TTC549 (cell line): ENCODE data around the gene NNAT.
"Not testable (repeated sequence)": the region's sequence is repeated elsewhere in the genome, so short reads cannot be mapped to it uniquely, and the experiment has no call there.

Experiments used
- FAIRE-seq: peaks from 2 replicates; lab custom pipeline; 2012; peaks lifted over from hg19 to GRCh38; lab: Jason Lieb, UNC

The NNAT gene

GRCh38 chr20:37521061-37521771 lies at the start of gene NNAT:
Gene NNAT, plus strand, starts transcription at chr20:37521250. Its CDS starts 82 bp downstream, at chr20:37521332.
- FAIRE-seq = no peak

DNA sequence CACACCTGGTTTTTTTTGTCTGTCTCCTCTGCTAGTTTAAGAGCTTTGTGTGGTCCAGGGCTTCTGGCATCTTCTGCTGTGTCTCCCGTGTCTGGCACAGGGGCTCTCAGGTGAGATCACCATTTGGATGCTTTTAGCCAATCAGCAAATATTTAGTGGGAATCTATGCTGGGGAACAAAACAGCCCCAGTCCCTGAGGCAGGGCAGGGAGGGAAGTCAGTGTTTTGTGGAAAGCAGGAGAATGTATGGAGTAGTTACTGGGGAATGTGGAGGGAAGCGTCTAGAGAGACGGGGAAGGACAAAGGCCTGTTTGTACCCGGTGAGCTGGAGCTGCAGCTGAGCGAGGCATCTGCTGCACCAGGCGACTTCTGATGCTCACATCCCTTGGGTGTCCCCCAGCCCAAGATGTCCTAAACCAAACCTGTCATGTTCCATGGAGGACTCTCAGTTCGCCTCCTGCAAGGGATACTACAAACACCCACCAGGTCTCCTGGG lies 49.3 kb upstream of the NNAT start:
- no peak for FAIRE-seq

GRCh38 chr20:37472435-37472834 lies 48.6 kb upstream of the NNAT start:
- FAIRE-seq = not testable (repeated sequence)

GRCh38 chr20:37473249-37474000 lies 47.6 kb upstream of the NNAT start:
- no peak for FAIRE-seq

- no peak for FAIRE-seq
Measured at GRCh38 chr20:37474386-37474785, 46.7 kb upstream of the NNAT start.

DNA sequence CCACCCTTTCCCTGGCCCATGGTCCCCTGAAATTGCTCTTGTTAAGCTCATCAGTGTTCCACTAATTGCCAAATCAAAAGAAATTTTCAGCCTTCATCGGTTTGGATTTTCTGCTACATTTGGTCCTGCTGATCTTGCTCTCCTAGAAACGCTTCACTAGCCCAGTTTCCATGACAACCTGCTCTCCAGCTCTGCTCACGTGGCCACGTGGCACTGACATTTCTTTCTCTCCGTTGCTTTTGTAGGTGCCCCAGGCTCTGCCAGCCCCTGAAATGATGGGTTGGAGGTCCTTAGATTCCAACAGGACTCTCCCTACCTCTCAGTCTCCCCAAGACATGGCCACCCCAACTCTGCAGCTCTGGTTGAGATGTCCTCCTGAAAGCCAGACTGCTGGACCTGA lies 45.8 kb upstream of the NNAT start:
- FAIRE-seq = no peak

DNA sequence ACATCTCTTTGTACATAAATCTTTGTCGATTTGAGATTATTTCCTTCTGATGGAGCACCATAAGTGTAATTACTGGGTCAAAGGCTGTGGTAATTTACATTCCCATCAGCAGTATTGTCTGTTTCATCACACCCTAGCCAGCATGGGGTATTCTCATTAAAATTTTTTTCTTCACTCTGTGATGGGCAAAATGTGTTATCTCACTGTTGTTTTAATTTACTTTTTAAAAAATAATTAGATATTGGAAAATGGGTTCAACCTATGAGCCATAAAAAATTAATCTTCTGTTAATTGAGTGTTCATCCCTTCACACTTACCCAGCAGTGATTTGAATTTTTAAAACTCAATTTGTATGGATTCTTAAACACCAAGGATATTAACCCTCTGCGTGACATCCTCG lies 44.0 kb upstream of the NNAT start:
- FAIRE-seq = no peak

- no peak for FAIRE-seq
Measured at GRCh38 chr20:37479266-37479665, 41.8 kb upstream of the NNAT start.

DNA sequence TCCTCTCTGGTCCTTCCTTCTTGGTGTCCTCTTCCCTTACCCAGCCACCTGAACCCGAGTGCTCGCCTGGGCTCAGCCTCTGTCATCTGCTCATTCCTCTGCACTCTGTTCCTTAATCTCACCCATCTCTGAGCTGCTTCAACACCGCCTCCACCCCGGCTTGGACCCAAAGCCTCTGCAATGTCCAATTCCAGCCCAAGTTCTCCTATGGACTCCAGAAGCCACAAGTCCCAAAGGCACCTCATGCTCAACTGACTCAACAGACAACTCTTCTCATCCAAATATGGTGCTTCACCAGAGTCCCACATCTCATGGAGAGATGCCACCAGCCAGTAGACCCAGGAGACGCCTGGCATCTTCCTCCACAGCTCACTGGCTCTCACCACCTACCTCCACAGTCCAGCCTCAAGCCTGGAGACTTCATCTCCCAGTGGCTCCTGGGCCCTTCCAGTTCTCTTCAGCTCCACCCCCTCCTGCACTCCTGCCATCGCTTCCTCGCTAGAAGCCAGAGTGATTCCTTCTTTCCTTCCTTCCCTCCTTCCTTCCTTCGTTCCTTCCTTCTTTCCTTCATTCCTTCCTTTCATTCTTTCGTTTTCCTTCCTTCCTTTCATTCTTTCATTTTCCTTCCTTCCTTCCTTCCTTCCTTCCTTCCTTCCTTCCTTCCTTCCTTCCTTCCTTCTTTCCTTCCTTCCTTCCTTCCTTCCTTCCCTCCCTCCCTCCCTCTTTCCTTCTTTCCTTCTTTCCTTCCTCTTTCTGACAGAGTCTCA lies 40.9 kb upstream of the NNAT start:
- FAIRE-seq = no peak

DNA sequence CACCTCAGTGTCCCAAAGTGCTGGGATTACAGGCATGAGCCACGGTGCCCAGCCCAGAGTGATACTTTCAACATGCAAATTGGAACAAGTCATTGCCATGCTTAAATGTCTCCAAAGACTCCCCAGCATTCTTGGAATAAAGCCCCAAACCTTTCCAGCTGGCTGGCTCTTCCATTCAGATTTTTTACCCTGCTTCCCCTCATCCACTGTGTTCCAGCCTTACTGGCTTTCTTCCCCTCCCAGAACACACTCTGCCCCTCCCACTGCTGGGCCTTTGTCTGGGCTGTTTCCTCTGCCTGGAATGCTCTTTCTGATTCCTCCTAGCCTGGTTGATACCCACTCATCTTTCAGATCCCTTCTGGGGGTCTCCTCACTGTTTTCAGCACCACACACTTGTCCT lies 40.1 kb upstream of the NNAT start:
- no peak for FAIRE-seq

DNA sequence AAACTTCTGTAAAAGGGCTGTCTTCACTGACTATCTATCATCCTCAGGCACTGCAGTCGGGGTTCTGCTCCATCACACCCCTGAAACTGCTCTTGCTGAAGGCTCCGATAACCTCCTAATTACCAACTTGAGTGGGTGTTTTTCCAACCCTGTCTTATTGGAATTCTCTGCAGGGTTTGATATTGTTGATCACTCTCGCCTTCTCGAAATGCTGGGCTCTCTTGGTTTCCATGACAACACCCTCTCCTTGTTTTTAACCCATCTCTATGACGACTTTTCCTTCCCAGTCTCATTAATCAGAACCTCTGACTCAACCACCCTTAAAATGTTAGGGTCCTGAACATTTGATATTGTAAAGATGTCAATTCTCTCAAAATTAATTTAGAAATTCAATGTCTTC lies 39.4 kb upstream of the NNAT start:
- no peak for FAIRE-seq

DNA sequence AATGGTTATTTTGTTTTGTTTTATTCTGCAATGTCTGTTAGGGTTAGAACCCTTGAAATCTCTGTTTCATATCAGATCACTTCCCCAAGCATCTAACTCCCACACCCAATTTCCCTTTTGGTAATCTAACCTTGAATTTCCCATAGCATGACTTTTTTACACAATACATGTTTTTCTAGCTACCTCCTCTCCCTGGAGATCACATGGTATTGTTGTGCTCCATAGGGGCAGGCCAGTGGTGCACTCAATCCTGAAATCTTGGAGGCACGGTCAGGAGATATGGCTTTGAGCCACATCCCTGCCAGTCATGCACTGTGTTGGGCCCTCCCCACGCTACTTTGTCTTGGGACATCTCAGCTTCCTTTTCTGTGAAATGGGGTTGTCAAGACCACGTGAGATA lies 36.7 kb upstream of the NNAT start:
- FAIRE-seq = no peak

GRCh38 chr20:37486209-37486608 lies 34.8 kb upstream of the NNAT start:
- not testable (repeated sequence) for FAIRE-seq

- FAIRE-seq = no peak
Measured at GRCh38 chr20:37490663-37491350, 30.2 kb upstream of the NNAT start.

- FAIRE-seq = no peak
Measured at GRCh38 chr20:37492096-37492625, 28.9 kb upstream of the NNAT start.

DNA sequence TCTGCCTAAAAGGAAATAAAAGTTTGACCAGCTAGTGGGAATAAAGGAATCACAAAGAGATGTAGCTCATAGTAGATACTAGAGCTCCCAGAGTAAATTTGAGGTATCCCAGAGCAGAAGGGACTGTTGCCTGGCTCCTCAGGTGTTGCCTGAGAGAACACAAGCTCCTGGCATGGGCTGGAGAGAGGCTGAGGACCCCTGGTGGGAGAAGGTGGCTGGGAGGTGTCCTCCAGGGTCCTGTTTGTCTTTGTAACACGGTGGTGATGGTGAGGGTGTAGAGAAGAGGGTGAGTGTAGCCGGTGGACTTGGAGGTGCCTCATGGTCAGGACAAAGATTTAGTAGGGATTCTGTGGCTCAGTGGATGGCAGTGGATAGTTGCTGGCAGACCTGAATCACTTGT lies 28.1 kb upstream of the NNAT start:
- FAIRE-seq = no peak

DNA sequence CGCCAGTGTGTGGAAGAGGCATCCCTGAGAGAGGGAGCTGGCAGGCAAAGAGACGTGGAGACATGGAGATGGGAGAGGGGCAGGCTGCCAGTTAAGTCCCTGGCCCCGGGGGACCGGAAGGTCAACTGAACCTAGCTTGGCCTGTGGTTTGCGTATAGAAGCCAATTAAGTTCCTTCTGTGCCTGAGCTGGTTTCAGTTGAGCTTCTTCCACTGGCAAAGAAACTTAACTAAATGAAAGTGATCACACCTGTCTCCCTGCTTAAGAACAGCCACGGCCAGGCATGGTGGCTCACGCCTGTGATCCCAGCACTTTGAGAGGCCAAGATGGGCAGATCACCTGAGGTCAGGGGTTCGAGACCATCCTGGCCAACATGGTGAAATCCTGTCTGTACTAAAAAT lies 26.7 kb upstream of the NNAT start:
- FAIRE-seq = no peak

- no peak for FAIRE-seq
Measured at GRCh38 chr20:37494796-37495195, 26.3 kb upstream of the NNAT start.

- no peak for FAIRE-seq
Measured at GRCh38 chr20:37498066-37498665, 22.9 kb upstream of the NNAT start.

DNA sequence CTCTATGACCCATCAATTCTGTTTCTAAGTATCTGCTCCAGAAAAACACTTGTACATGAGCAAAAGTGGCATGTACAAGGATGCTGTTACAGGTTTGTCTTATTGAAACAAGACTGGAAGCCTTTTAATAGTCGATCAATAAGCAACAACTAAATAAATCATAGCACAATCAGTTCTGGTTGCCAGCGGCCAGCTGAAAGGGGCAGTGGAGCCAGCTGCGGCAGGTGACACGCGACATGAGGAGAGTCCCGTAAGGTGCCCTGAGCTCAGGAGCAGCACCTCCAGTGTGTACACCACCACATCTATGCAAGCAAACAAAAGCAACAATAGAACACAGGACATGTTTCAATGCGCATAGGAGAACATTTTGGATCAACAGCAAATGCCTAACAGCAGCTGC lies 20.7 kb upstream of the NNAT start:
- no peak for FAIRE-seq

DNA sequence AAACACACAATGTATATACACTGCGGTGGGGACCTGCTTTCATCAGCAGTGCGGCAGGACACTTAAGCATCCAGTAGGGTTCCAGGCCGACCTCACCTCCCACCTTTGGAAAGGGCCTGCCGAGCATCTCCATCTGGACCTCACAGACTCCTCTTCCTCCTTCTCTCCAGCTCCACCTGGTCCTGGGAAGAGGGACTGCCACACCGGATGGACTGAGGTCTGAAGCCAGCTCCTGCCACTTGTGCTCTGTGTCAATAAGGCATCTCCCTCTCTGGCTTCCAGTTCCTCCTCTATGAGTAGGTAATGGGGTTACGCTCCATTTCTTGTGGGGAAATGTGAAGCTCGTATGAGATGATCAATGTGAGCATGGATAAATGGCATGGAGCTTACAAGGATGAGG lies 19.1 kb upstream of the NNAT start:
- FAIRE-seq = no peak

DNA sequence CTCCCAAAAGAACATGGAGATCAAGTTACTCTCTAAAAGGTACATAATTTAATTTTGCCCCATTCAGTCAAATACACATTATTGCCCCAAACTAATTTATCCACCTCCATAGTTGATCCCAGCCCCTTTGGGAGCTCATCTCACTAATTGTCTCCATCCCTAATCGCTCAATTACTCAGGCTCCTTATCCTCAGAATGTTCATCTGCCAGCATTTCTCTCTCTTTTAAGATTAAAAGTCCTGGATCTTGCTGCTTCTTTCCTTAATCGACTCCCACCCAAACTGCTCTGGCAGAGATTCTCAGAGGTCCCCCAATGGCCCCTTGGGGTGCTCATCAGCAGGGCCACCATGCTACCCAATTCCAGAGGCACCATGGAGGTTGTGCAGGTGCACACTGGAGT lies 18.4 kb upstream of the NNAT start:
- no peak for FAIRE-seq
